Skeletal muscle satellite cell (primary cell): ENCODE data around the gene ZNF100.
"Not testable (repeated sequence)": the region's sequence is repeated elsewhere in the genome, so short reads cannot be mapped to it uniquely, and the experiment has no call there.

ENCODE experiments used
- H3K27me3 ChIP-seq: 2 replicates; pipeline ENCODE4 v1.7.0; 2013; ENCODE audit warnings: low read length; ENCODE audit not compliant: control insufficient read depth, insufficient read depth
- H3K36me3 ChIP-seq: 2 replicates; pipeline ENCODE4 v1.7.0; 2013; ENCODE audit warnings: mild to moderate bottlenecking, control low read depth, low read length; ENCODE audit not compliant: insufficient read depth
- H3K4me1 ChIP-seq: 2 replicates; pipeline ENCODE4 v1.7.0; 2013; ENCODE audit warnings: low read length; ENCODE audit not compliant: control insufficient read depth, insufficient read depth
- H3K4me2 ChIP-seq: 2 replicates; pipeline ENCODE4 v1.7.0; 2013; ENCODE audit warnings: mild to moderate bottlenecking, low read length
- H3K4me3 ChIP-seq: 2 replicates; pipeline ENCODE4 v1.7.0; 2013; ENCODE audit warnings: low read length
- H3K9ac ChIP-seq: 2 replicates; pipeline ENCODE4 v1.7.0; 2013; ENCODE audit warnings: mild to moderate bottlenecking, low read depth, low read length, moderate library complexity
- H3K9me3 ChIP-seq: replicated peaks from 2 replicates; pipeline ENCODE4 v1.7.0; 2013; ENCODE audit warnings: mild to moderate bottlenecking, control low read depth, low read length

Gene ZNF100

DNA sequence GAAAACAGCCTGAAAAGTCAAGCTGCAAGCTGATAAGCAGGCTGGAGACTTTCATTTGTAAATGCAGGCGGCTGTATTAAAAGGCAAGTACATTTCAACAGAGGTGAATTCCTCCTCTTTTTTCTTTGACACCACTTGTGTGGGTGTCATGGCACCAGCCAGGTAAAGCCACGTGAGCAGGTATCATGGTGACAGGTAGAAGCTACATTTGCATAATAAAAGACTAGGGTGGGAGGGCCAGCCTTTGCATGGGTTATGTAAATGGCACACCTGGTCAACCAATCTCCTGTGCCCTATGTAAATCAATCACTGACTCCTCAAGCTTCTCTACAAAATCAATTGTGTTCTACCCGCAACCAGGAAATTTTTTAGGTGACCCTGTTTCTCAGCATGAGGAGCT, 68.2 kb downstream of the ZNF100 start:
- Histone ChIP-seq H3K4me3 (no peak overlapping the region), H3K4me2 (no peak overlapping the region), H3K27me3 (no peaks in the 10 kb centered on the region), H3K4me1 (no peaks in the 10 kb centered on the region), H3K9ac (no peak overlapping the region), H3K36me3 (no peaks in the 10 kb centered on the region), H3K9me3 (no peaks in the 10 kb centered on the region)

DNA sequence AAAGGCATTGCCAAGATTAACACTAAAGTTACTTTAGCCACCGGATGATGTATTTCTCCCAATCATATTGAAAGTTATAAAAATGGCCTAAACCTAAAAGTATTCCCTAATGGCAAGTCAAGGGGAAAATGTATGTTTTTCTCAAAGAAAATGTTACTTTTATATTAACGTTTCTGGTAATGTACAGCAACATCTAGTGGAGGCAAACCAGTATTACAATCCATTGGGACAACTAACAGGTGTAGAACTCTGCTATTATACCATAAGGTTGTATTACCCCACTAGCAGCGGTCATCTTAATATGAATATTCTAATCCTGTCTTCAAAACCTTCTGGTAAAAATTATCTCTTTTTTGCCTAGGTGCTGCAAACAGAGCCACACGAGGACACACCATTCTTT, 69.2 kb downstream of the ZNF100 start:
- Histone ChIP-seq H3K36me3 (no peaks in the 10 kb centered on the region), H3K4me3 (no peak overlapping the region), H3K27me3 (no peaks in the 10 kb centered on the region), H3K4me1 (no peaks in the 10 kb centered on the region), H3K9me3 (no peaks in the 10 kb centered on the region), H3K9ac (no peak overlapping the region), H3K4me2 (no peak overlapping the region)

DNA sequence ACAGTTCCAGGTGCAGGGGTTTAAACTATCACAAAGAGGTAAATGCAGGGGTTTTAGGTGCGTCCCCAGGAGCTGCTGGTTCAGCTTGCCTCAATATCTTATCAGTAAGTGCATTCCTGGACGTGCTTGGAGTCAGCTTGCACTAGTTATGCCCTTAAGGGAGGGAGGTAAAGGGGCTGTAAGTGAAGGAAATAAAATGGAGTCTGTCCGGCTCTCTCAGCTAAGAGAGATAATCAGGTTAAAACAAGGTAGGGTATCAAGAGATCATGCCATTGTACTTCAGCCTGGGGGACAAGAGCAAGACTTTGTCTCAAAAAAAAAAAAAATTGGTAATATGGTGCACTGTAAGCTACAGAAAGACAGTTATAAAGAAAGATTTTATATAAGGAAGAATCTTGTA, 69.7 kb downstream of the ZNF100 start:
- Histone ChIP-seq H3K4me1 (no peaks in the 10 kb centered on the region), H3K9ac (no peak overlapping the region), H3K4me3 (no peak overlapping the region), H3K27me3 (no peaks in the 10 kb centered on the region), H3K36me3 (no peaks in the 10 kb centered on the region), H3K9me3 (no peaks in the 10 kb centered on the region), H3K4me2 (no peak overlapping the region)

DNA sequence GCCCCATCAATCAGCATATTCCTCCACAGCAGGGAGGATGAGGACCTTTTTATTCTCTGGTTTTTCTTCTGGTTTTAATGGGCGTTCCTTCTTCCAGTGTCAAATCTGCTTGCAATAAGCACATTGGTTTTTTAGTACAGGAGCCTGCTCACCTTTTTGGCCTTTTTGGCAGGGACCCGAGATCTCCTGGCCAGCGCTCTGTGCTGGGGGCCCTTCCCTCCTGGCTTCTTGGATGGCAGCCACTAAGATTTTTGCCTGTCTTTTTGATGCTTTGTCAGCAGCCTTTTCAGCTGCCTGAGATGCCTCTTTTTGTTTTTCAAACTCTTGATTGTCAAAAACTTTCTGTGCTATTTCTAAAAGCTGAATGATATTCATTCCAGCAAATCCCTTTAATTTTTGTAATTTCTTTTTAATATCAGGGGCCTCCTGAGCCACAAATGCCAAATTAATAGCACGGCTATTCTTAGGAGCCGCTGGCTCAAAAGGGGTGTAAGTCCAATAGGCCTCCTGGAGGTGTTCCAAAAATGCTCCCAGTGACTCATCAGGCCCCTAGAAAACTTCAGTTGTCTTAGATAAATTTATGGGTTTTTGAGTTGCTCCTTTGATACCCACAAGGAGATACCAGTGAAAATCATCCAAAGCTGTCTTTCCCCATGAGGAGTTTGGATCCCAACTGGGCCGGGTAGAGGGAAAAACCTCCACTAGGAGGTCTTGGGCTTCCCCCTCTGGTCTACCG, 73.0 kb downstream of the ZNF100 start:
- Histone ChIP-seq H3K9ac (no peak overlapping the region), H3K27me3 (no peaks in the 10 kb centered on the region), H3K4me2 (no peak overlapping the region), H3K4me1 (no peaks in the 10 kb centered on the region), H3K9me3 (no peaks in the 10 kb centered on the region), H3K4me3 (no peak overlapping the region), H3K36me3 (no peaks in the 10 kb centered on the region)

DNA sequence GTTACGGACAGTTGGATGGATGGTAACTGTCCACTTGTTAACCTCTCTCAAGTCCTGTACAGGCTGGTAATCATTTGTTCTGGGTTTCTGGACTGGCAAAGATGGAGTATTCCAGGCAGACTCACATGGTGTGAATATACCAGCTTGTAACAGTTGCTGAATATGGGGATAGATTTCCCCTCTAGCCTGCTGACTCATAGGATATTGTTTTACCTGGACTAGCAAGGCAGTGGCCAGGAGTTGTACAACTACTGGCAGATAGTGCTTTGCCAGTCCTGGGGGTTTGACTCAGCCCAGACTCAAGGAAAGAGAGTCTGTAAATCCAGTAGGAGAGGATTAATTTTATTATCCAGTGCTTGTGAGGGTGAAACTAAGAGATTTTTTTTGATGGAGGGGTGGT, 74.0 kb downstream of the ZNF100 start:
- Histone ChIP-seq H3K36me3 (no peaks in the 10 kb centered on the region), H3K4me3 (no peak overlapping the region), H3K9ac (no peak overlapping the region), H3K4me2 (no peak overlapping the region), H3K27me3 (no peaks in the 10 kb centered on the region), H3K4me1 (no peaks in the 10 kb centered on the region), H3K9me3 (no peaks in the 10 kb centered on the region)

DNA sequence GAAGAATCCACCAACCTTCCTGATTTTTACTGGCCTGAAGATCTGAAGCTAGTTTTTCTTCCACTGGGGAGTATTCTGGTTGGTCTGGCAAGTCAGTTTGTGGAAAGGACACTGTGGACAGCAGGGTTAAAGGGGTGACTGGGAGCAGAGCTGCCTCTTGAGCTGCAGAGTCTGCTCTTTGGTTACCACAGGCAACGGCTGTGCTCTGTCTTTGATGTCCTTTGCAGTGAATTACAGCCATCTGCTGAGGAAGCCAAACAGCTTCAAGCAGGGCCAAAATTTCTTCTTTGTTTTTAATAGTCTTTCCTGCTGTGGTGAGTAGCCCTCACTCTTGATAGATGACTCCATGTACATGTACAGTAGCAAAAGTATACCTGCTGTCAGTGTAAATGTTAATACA, 75.7 kb downstream of the ZNF100 start:
- H3K36me3 ChIP-seq, result no peaks in the 10 kb centered on the region
- no peaks in the 10 kb centered on the region for H3K4me1 ChIP-seq
- H3K27me3 ChIP-seq, result no peaks in the 10 kb centered on the region
- H3K9me3 ChIP-seq, result no peaks in the 10 kb centered on the region
- no peak overlapping the region for H3K9ac ChIP-seq
- H3K4me3 ChIP-seq, result no peak overlapping the region
- H3K4me2 ChIP-seq, result no peak overlapping the region

- Histone ChIP-seq H3K4me1 (no peaks in the 10 kb centered on the region), H3K27me3 (no peaks in the 10 kb centered on the region), H3K9ac (no peak overlapping the region), H3K4me3 (no peak overlapping the region), H3K36me3 (no peaks in the 10 kb centered on the region), H3K4me2 (no peak overlapping the region), H3K9me3 (peaks cover 4% of the 10 kb centered on the region)
Measured at GRCh38 chr19:21688464-21688863, 78.9 kb downstream of the ZNF100 start.

GRCh38 chr19:21680671-21681070, 86.7 kb downstream of the ZNF100 start:
- Histone ChIP-seq H3K4me3 (no peak overlapping the region), H3K9me3 (peaks cover 4% of the 10 kb centered on the region), H3K36me3 (no peaks in the 10 kb centered on the region), H3K4me2 (no peak overlapping the region), H3K9ac (no peak overlapping the region), H3K27me3 (no peaks in the 10 kb centered on the region), H3K4me1 (no peaks in the 10 kb centered on the region)

DNA sequence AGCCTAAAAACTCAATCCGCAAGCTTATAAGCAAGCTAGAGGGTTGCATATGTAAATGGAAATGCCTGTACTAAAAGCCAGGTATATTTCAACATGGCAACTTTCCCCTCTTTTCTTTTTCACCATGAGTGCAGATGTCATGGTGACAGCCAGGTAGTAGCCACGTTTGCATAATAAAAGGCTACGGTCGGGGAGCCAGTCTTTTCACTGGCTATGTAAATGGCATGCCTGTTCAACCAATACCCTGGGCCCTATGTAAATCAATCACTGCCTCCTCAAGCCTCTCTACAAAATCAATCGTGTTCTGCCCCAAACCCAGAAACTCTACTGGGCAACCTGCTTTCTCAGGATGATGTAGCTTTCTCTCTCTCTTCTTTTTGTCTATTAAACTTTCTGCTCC, 87.4 kb downstream of the ZNF100 start:
- Histone ChIP-seq H3K27me3 (no peaks in the 10 kb centered on the region), H3K4me2 (no peak overlapping the region), H3K9ac (no peak overlapping the region), H3K36me3 (no peaks in the 10 kb centered on the region), H3K4me3 (no peak overlapping the region), H3K9me3 (no peaks in the 10 kb centered on the region), H3K4me1 (no peaks in the 10 kb centered on the region)

- no peaks in the 10 kb centered on the region for H3K36me3 ChIP-seq
- no peaks in the 10 kb centered on the region for H3K4me1 ChIP-seq
- H3K4me2 ChIP-seq, result no peak overlapping the region
- H3K9me3 ChIP-seq, result no peaks in the 10 kb centered on the region
- H3K9ac ChIP-seq, result no peak overlapping the region
- no peak overlapping the region for H3K4me3 ChIP-seq
- no peaks in the 10 kb centered on the region for H3K27me3 ChIP-seq
Measured at GRCh38 chr19:21677696-21678418, 89.5 kb downstream of the ZNF100 start.

DNA sequence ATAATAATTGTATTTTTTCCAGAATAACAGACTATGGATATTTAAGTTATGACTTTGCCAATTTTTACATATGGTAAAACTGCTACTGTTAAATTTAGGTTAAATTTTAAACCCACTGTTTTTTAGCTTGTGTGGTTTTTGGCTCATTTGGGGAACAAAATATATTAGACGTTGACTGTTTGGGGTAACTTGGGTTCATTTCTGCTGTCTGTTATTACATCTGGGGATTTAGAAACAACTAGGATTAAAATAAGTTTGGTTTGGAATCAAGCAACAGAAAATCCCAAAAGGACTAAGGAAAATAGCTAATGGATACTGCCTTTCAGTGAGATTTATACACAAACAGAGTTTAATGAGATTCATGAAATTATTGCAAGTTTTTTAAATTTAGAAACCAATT, 92.9 kb downstream of the ZNF100 start:
- Histone ChIP-seq H3K4me3 (no peak overlapping the region), H3K27me3 (no peaks in the 10 kb centered on the region), H3K36me3 (no peaks in the 10 kb centered on the region), H3K4me1 (no peaks in the 10 kb centered on the region), H3K4me2 (no peak overlapping the region), H3K9ac (no peak overlapping the region), H3K9me3 (no peaks in the 10 kb centered on the region)

- H3K36me3 ChIP-seq, H3K9me3 ChIP-seq, H3K4me2 ChIP-seq, H3K27me3 ChIP-seq, H3K4me1 ChIP-seq, H3K4me3 ChIP-seq, H3K9ac ChIP-seq: not testable (repeated sequence)
Measured at GRCh38 chr19:21673479-21673878, 93.9 kb downstream of the ZNF100 start.
